GM19395 (cell line): Measurements from ENCODE around the gene NEK10.
"Not testable (repeated sequence)": the region's sequence is repeated elsewhere in the genome, so short reads cannot be mapped to it uniquely, and the experiment has no call there.

Source experiments
- ATAC-seq: cut with Tn5 transposase; IDR thresholded peaks from one replicate; pipeline ENCODE4 v1.9.1; 2021; ENCODE audit warnings: mild to moderate bottlenecking, moderate library complexity; ENCODE audit not compliant: unreplicated experiment

NEK10 gene

DNA sequence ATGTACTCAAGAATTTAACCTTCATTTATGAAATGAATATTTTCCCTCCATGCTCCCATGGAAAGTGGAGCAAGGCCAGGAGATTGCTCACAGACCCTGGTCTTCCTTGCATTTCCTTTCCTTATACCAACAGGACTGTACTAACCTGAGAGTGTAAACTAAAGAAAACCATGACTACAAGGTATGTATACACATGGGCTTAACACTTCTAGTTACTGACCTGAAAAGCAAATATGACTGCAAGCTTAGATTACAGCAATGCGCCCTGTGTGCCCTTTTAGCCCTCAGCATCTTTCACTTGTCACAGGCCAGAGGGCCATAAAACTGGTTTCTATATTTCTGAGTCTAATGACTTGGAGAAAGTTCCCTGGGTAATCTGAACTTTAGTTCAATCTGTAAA, 52.1 kb downstream of the NEK10 start:
- no peak for ATAC-seq

DNA sequence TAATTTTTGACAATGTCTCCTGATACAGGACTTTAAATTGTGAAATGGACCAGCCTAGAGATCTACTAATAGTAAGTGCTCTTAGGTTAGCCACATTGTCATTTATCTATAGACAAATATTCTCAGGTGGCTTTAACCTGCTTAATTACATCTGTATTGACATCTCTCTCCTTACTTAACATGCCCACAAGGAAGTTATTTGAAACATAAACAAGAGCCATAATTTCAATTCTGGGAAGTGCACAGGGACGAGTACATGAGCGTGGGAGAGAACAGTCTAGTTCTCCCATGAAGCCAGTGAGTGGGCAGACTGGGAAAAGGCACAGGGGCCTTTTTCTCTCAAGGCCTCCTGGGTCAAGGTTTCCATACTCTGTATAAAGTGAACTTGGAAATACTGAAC, 54.2 kb downstream of the NEK10 start:
- no peak for ATAC-seq

- peak; percentile 90 for ATAC-seq
These were observed 57.0 kb downstream of the NEK10 start for GRCh38 chr3:27312044-27312668.

DNA sequence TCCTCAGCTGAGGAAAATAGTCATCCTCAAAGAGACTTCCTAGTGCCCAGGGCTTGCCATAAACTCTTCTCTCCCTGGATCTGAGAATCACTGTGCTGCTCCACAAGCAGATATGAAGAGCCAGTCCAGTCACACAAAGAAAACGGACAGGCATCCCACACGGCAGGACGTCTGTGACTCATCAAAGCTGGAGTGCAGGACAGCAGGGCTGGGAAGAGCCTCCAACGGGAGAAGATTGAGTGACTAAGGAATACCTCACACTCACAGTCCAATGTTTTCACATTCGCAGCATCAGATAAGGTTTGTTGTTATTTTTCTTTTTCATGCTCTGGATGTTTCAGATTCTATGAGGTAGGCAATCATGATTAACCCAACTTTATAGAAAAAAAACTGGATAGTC, 57.8 kb downstream of the NEK10 start:
- ATAC-seq: no peak

DNA sequence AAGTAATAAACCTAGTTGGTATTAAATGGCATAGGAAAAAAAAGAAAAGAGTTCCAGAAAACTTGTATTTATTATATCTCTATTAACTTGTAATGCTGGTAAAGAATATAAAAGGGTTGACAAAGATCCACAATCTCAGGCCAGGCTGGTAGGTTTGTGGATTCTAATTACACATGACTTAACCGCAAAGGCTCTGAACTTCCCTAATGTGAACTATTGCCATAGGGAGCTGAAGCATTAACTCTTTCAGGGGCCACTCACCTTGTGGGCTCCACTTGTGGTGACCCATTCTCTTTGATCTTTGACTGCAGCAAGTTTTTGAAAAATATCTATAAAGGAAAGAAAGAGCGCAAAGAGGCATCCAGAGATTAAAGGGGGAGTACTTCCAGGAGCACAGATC, 58.5 kb downstream of the NEK10 start:
- ATAC-seq: no peak

- ATAC-seq: no peak
These were observed 61.6 kb downstream of the NEK10 start for GRCh38 chr3:27307566-27307965.

DNA sequence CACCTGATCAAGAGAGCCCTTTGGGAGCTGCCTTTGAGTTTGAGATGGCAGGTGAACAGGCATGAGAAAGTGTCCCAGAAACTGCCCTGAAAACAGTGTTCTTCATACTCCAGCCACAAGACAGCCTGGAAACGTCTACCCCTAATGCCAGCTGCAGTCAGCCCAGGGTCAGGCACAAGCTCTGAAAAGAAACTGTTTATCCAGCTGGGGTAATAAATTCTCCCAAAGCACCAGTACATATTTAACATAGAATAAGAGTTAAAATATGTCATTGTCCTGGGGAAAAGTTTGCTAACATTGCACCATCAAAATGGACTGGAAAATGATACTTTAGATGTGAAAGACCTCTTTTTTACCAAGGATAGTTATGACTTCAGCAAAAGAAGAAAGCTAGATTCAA, 66.3 kb downstream of the NEK10 start:
- no peak for ATAC-seq

DNA sequence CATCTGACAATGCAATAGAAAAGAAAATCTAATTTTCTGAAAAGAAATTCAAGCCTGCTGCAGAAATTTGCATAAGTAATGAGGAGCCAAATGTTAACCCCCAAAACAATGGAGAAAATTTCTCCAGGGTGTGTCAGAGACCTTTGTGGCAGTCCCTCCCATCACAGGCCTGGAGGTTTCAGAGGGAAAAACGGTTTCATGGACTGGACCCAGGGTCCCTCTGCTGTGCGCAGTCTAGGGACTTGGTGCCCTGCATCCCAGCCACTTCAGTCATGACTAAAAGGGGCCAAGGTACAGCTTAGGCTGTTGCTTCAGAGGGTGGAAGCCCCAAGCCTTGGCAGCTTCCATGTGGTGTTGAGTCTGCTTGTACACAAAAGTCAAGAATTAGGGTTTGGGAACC, 70.2 kb downstream of the NEK10 start:
- ATAC-seq: not testable (repeated sequence)

DNA sequence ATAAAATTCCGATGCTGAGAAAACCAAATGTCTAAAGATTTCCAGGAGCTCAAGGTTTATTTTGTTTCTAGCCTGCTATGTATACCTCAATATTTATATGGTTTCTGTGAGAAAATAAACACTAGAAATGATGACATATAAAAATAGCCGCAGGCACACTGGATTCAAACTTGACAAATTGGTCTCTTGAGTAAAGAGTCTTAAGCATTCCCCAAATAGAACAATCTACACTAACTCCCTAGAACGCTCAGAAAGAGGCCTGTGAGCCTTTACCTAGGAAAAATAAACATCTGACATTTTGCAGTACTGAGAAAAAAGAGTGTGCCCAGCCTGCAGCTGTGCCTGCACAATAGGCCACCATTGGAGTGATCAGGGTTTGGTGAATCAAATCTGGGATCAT, 75.2 kb downstream of the NEK10 start:
- ATAC-seq: no peak

- no peak for ATAC-seq
These were observed 78.4 kb downstream of the NEK10 start for GRCh38 chr3:27290760-27291159.

DNA sequence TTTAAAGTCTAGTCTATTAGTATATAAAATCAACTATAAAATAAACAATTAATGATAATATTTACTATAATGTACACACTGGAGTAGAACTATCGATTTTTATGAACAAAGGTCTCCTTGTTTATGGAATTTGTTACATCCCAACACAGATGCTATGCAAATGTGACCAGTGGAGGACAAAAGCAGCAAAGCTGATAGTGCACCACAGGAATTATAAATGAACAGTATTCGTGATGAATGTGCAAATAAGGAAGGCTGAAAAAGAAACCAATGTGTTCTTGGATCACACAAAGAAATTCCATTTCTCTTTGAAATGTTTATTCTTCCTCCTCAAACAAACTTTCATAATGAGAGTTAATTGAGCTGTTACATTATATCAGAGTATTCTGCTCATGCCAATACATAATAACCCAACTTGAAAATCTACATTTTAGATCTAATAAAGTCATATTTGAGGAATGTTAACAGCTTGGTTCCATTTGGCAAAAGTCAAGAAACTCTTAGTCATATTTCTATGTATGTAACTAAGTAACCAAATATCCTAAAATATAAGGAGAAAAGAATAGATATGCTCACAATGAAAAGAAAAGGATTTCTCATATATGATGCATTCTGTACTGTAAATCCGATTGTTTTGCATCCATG, 79.3 kb downstream of the NEK10 start:
- no peak for ATAC-seq

GRCh38 chr3:27287052-27287451, 82.1 kb downstream of the NEK10 start:
- no peak for ATAC-seq

DNA sequence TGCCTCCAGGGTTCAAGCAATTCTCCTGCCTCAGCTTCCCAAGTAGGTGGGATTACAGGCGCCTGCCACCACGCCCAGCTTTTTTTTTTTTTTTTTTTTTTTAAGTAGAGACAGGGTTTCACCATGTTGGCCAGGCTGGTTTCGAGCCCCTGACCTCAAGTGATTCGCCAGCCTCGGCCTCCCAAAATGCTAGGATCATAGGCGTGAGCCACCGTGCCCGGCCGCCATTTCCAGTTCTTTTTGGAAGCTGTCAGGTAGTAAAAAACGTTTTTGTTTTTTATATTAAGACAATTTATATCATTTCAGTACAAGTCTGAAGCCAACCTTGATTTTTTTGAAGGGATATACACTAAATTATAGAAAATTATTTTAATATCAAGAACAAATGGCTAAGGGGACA, 82.7 kb downstream of the NEK10 start:
- ATAC-seq: not testable (repeated sequence)

- no peak for ATAC-seq
These were observed 83.5 kb downstream of the NEK10 start for GRCh38 chr3:27285668-27286067.

GRCh38 chr3:27281671-27282150, 87.5 kb downstream of the NEK10 start:
- no peak for ATAC-seq

DNA sequence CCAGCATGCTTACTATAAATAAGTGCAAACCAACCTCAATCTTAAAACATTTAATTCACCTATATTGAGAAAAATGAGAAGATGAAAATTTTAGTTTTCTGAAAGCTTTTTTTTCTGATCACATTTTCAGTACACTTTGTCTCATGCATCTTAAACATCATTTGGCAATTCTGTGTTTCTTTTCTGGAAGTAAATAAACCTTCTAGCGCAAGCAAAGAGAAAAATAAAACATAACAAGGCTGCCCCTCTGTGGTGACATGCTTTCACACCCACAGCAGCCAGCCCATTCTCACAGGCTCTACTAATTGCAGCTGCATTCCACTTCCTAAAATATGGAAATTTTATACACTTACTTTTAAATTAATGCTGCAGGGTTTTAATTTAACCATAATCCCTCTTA, 90.1 kb downstream of the NEK10 start:
- no peak for ATAC-seq

- ATAC-seq: no peak
These were observed 90.7 kb downstream of the NEK10 start for GRCh38 chr3:27278383-27279055.

DNA sequence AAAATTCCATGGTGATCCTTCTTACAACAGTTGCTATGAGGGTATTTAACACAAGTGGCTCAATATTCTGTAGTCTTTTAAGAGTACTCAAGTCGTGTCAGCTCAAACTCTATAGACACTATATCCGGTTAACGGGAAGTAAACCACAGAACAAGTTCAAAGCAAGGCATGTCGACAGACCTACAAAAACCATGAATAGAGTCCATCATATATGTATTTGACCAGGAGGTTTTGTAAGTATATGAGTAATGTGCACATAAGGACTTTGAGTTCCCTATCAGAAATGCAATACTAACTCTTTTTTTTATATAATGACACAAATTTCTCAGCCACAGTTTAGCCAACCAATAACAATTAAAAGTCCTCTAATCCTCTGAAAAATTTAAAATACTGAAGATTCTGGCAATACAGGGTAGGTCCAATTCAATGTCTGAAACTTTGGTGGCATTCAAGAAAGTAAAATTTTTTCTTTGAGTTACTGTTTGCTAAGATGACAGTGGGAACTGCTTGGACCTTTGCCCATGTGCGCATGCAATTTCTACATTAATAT, 93.7 kb downstream of the NEK10 start:
- no peak for ATAC-seq

- no peak for ATAC-seq
These were observed 97.3 kb downstream of the NEK10 start for GRCh38 chr3:27271890-27272289.

DNA sequence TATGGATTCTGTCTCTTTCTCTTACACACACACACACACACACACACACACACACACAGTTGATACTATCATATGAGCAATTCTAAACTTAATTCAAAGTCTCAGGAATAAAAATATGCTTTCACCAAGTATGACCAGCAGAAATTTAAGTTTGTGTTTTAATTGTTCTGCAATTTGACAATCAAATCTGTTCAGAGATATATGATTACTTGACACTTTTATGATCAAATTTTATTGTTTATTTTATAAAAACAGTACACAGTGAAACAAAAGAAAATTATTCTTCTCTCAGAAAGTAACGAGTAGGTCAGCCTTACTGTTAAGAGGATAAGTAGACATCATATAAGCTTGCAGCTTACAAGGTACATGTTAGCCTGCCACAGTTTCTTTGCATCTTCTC, 114.3 kb downstream of the NEK10 start:
- no peak for ATAC-seq

DNA sequence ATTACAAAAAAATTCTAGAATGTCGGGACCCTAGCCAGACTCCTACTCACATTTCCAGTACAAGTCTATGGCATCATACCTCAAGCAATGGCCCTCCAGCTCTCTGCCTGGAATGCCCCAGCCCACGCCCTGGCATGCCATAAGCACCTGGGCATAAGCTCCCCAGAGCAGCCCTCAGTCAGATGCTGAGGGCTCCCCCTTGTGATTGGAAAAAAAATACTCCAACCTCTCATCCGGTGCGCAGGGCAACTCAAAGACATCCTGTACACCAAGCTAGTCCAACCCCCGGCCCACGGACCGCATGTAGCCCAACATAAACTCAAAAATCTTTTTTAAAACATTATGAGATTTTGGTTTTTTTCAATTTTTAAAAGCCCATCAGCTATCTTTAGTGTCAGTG, 115.4 kb downstream of the NEK10 start:
- ATAC-seq: peak; percentile 96

DNA sequence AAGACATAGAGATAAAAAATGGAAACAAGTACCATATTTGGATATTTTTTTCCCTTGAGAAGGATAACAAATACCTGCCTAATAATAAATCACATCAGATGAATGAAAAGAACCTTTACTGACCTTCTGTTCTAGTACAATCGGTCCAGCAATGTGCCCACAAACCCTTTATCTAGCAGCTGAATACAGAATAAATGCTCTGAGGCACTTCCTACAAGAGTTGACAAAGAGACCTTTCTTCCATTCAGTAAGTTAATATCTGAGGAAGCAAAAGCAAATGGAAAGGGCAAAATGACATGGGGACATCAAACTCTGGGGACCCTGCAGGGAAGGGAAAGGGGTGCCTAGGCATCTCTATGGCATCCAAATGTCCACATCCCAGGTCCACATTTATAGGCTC, 115.8 kb downstream of the NEK10 start:
- no peak for ATAC-seq
